GM19438 (cell line): ENCODE results near the gene SH2D5.

ENCODE experiments used
- ATAC-seq: cut with Tn5 transposase; IDR thresholded peaks from one replicate; pipeline ENCODE4 v1.9.1; 2021; ENCODE audit warnings: low read depth; ENCODE audit not compliant: unreplicated experiment

The SH2D5 gene

DNA sequence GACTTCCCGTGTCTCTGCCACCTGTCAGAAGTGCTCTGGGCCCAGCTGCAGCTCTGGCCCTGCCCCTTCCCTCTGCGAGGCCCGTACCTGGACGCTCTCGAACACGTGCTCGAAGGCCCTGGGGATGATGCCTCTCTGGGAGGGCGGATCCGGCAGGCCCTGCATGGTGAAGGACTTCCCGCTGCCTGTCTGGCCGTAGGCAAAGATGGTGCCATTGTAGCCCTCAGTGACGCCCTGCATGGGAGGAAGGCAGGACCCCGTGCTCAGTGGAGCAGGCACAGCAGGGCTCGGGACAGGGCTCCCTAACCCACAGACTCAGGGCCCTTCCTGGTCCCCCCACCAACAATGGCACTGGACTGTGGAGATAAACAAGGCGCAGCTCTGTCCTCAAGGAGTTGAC, 17.1 kb downstream of the SH2D5 start:
- no peak for ATAC-seq

- no peak for ATAC-seq
Measured at GRCh38 chr1:20713440-20713839, 19.1 kb downstream of the SH2D5 start.

DNA sequence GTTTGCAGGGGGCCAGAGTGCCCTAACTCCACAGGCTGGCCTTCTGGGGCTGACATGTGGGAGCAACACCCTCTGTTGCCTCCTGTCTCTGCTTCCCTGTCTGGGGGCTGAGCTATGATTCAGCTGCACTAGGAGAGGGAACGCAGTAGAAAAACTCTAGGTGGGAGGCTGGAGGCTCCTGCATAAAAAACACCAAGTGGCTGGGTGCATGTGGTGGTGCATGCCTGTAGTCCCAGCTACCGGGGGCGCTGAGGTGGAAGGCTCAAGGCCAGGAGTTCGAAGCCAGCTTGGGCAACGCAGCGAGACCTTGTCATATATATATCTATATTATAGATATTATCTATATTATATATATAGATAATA, 20.3 kb downstream of the SH2D5 start:
- ATAC-seq, result no peak

DNA sequence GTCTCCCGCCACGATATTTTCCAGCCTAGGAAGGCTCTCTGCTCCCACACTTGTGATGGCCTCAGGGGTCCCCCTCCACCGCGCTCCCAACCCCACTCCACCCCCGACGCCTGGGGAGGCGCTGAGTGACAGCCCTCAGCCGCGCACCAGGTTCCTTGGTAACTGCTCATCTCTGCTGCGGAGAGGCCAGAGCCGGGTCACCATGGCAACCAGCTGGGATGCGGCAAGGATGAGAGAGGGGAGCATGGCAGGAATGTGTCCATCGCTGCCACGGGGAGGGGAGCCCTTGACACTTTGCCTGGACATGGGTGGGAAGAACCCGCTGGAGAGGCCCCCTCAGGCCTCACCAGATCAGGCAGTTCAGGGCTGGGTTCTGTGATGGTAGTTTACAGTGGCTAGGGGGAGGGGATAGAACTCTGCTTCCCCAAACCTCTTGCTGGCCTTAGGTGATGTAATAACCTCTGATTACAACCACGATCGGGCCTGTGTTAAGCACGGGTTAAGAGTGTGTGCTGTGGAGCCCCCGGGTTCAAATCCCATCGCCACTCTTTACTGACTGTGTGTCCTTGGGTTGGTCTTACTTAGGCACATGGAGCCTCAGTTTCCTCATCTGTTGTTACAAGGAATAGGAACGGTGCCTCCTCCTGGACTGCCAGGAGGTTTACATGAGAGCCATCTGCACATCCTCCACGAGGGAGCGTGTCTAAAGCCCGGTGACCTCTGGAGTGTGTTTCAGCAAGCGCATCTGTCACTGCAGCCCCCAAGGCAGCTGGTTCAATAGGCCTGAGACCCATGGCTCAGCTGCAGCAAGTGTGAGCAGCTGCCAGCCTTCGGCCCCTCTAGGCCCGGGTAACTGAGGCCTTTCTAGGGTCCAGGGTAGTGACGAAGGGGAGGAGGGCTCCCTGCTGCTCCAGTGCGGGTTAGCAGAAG, 21.0 kb downstream of the SH2D5 start:
- no peak for ATAC-seq

GRCh38 chr1:20710469-20711284, 21.8 kb downstream of the SH2D5 start:
- ATAC-seq, result no peak

DNA sequence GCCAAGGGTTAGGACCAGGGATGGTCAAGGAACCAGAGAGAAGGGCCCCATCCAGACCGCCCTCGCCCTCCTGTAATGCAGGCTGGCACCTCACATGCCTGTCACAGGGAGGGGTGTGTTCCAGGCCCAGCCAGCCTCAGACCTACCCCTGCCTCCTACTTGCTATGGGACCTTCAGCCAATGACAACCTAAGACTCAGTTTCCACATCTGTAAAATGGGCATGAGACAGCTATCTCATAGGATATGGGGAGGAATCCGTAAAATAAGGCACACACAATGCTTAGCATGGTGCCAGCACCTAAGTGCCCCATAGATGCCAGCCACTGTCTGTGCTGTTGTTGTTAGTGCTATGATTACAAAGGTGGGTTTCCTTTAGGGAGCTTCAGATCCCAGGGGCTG, 22.6 kb downstream of the SH2D5 start:
- no peak for ATAC-seq

GRCh38 chr1:20708891-20709290, 23.6 kb downstream of the SH2D5 start:
- no peak for ATAC-seq

DNA sequence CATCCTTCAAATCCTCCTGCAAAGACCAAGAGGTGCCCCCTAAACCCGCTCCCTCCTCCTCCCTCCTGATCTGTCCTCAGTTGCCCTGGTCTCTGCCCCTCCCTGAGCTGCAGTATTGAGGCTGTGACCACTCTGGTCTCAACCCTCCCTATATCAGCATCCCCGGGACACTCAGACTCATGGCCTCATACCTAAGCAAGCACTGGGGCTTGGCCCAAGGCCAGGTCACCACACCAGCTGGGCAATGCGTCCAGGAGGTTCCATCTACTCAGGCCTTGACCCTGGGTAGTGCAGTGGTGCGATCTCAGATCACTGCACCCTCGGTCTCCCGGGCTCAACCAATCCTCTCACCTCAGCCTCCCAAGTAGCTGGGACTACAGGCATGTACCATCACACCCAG, 24.4 kb downstream of the SH2D5 start:
- ATAC-seq, result no peak

- no peak for ATAC-seq
Measured at GRCh38 chr1:20706841-20707240, 25.7 kb downstream of the SH2D5 start.

- ATAC-seq, result no peak
Measured at GRCh38 chr1:20705203-20705755, 27.2 kb downstream of the SH2D5 start.

DNA sequence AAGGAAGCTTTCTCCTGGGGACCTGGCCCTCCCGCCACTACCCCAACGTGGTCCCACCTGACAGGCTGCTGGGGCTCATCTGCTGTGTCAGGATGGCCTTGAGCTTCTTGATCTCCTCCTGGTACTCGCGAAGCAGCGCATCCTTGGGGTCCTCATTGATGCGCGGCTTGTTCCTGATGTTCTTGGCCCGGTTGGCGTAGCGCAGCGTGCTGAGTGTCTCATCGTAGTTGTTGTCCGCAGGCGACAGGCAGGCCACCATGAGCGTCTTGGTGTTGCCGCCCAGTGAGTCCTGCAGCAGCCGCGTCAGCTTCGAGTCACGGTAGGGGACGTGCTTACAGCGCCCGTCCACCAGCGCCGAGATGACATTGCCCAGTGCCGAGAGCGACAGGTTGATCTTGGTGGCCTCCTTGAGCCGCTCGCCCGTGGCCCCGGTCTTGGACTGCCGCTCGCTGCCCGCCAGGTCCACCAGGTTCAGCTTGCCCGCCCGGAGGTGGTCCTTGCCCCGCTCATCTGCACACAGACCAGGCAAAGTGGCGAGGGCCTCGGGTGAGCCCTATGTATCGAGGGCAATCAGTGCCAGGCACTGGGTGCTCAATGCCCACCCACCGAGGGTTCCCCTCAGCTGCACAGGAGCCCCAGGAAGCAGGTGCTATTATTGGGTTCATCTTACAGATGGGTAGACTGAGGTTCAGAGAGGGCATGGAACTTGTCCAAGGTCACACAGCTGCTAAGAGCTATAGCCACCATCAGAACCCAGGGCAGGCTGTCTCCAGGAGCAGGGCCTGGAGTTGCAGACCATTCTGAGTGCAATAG, 27.9 kb downstream of the SH2D5 start:
- no peak for ATAC-seq

- ATAC-seq, result no peak
Measured at GRCh38 chr1:20703124-20703756, 29.3 kb downstream of the SH2D5 start.

DNA sequence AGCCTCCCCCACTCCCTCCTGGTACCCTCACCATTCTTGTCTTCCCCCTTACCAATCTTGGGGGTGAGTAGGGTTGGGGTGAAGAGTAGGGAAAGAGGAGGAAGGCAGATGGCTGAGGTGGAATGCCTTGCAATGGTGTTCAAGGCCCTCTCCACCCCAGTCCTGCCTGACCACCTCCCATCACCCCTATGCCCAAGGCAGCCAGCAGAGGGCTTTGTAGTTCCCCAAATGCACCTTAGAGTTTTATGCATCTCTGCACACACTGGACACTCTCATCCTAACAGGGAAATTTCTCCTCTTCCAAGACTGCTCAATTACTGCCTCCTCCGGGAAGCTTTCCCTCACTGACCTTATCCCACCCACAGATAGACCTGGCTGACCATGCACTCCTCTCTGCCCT, 30.1 kb downstream of the SH2D5 start:
- ATAC-seq, result no peak

GRCh38 chr1:20701847-20702246, 30.7 kb downstream of the SH2D5 start:
- no peak for ATAC-seq

DNA sequence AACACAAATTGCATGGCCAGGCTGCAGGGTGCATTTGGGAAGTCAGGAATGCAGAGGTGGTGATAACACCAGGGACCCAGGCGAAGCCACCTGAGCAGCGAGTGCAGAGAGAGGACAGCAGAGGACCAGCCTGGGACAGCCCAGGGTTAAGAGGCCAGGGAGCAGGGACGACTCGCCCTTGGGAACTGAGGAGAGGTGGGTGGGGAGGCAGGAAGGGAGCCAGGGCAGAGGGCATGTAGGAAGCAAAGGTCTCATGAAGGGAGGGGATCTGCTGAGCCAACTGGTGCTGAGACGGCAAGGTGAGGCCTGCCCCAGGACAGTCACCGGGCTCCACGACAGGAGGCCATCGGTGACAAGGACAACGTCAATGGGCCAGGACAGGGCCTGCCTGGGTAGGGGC, 31.1 kb downstream of the SH2D5 start:
- ATAC-seq, result no peak

- no peak for ATAC-seq
Measured at GRCh38 chr1:20700636-20701215, 31.8 kb downstream of the SH2D5 start.

GRCh38 chr1:20699558-20699957, 32.9 kb downstream of the SH2D5 start:
- ATAC-seq, result no peak

DNA sequence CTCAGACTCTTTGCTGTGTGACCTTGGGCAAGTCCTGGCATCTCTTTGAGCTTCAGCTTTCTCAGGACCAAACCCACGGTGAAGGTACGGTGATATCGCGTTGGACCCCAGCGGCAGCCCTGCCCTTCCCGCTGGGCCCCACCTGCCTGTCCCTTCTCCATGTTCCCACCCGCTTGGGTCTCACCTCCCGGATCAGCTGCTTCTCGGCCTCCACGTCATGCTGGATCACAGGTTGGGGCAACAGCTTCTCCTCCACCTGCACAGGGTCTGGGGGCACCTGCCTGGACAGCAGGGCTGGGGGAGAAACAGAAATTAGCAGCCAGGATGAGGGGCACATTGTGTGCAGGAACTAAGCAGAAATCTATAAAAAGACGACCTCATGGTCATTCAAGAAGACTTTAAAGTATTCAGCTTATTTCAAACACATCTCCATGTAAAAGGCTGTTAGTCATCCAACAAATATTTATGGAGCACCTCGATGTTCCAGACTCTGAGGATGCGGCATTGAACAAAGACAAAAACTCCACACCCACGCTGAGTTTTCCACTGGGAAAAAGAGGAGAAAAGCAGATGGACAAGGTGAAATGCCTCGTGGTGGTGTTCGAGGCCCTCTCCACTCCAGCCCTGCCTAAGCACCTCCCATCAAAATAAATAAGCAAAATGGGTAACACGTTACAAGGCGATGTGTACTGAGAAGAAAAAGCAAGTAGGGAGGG, 34.1 kb downstream of the SH2D5 start:
- no peak for ATAC-seq

DNA sequence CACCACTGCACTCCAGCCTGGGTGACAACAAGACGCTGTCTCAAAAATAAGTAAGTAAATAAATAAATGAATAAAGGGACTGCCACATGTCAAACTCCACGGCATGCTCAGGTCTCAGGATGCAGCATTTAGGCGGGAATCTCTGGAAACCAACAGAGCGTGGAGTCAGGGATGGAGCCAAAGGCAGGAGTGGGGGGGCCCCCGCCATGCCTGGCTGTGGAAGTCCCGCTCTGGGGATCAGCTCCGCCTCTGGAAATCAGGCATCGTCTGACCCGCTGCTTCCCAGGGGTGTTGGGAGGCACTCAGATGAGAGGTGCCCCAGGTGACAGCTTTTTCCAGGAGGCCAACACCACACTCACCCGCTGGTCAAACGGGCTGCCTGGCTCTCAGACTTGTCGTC, 34.9 kb downstream of the SH2D5 start:
- ATAC-seq, result no peak
